HG02981 (cell line): ENCODE data around the gene MAMSTR.
A peak's percentile ranks its signal among the peaks of the same experiment; 100 is the strongest.
"Not testable (repeated sequence)": the region's sequence is repeated elsewhere in the genome, so short reads cannot be mapped to it uniquely, and the experiment has no call there.

ENCODE experiments used
- ATAC-seq: cut with Tn5 transposase; IDR thresholded peaks from one replicate; pipeline ENCODE4 v1.9.1; 2021; ENCODE audit warnings: mild to moderate bottlenecking, moderate library complexity; ENCODE audit not compliant: unreplicated experiment

Gene MAMSTR

DNA sequence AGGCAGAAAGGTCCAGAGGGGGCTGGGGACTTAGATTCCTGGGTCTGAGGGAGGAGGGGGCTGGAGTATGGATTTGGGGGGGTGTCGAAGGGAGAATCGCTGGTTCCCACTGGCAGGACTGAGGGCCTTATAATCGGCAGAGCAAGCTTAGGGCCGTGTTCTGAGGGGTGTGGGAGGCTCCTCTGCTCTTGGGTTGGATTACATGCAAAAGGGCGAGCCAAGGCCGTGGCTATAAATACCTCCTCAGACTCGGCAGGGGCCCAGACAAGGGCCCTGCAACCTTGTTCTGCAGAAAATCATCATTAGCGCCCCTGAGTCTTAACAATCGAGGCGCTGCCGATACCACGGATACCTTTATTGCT is 707 bp upstream of the MAMSTR start:
- ATAC-seq: no peak

- ATAC-seq: no peak
Measured at GRCh38 chr19:48718711-48719231, 754 bp downstream of the MAMSTR start.

DNA sequence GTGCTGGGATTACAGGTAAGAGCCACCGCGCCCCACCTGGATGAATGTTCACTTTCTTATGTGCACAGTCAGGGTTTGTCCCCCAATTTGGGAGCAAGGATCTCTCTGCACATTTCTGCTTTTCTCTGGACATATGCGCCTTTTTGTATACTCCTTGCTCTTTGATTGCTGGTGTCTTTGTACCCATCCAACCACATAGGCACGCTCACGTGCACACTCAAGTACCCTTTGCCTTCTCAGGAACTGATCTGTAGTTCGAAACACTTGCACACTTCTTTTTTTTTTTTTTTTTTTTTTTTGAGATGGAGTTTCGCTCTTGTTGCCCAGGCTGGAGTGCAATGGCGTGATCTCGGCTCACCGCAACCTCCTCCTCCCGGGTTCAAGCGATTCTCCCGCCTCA is 1.4 kb downstream of the MAMSTR start:
- ATAC-seq: not testable (repeated sequence)

GRCh38 chr19:48716562-48717291 is 2.8 kb downstream of the MAMSTR start:
- no peak for ATAC-seq

DNA sequence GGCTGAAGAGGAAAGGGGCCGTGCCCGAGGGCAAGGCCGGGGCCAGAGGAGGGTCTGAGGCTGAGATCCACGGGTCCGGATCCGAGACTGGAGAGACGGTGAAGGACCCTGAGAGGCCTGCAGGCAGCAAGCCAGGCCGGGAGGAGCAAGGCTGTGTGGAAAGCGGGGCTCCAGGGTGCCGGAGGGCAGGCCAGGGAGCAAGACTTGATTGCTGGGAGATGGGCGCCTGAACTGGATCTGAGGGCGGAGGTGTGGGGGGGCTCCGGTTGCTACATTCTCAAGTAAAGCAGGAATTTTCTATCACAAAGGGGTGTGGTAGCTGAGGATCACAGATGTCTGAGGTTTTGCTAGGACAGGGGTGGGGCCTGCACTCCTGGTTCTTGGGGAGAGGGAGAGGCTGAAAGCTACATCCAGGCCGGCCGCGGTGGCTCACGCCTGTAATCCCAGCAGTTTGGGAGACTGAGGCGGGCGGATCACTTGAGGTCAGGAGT is 3.8 kb downstream of the MAMSTR start:
- ATAC-seq: no peak

- no peak for ATAC-seq
Measured at GRCh38 chr19:48714759-48715675, 4.5 kb downstream of the MAMSTR start.

DNA sequence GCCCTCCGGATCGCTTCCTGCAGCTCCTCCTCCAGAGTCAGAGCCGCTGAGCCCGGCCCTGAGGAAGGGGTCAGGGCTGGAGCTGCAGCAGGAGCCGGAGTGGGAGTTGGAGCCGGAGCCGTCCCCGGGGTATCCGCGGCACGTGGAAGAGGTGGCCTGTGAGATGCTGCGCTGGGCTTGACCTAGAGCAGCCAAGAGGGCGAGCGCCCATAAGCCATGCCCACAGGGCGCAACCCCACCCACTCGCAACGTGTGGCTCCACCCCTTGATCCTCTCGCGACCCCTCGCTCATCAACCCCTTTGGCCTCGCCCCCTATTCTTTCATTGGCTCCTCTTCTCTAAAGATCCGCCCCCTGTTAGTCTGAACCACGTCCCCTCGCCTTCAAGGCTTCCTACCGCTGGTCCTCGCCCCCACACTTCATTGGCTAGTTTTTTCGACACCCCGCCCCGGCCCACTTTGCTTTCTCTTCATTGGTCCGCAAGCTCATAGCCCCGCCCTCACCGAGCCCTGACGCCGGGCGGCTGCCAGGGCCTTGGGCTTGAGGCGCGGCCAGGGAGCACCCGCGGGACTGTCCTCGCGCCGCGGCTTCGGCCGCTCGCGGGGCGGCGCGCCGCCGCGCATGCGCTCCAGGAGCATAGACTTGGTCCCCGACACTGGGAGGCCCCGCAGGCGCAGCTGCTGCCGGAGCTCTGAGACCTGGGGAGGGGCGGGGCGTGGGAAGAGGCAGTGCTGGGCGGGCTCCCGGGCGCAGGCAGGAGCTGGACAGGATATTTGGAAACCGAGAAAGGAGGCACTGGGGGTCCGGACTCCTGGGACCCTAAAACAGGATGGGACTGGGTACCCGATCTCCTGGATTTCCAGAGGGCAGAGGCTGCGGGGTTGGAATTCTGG is 5.4 kb downstream of the MAMSTR start:
- ATAC-seq: peak; percentile 89

GRCh38 chr19:48713041-48713863 is 6.3 kb downstream of the MAMSTR start:
- no peak for ATAC-seq

DNA sequence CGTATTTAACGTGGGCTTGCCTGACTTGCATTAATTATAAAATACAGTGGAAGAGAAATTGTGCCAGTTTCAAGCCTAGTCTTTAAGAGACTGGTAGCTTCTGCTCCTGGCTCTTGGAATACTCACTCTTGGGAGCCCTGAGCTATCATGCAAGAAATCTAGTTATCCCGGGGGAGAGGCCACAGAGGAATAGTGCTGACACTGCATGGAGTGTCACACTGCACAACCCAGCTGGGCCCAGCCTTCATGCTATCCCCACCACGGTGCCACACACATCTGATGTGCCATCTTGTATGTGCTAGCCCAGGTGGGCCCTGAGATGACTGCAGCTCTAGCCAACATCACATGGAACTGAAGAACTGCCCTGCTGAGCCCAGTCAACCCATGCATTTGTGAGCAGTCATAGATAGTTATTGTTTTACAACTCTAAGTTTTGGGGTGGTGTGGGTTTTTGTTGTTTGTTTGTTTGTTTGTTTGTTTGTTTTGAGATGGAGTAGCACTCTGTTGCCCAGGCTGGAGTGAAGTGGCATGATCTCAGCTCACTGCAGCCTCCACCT is 8.3 kb downstream of the MAMSTR start:
- ATAC-seq: no peak

- no peak for ATAC-seq
Measured at GRCh38 chr19:48708471-48708870, 11.1 kb downstream of the MAMSTR start.

DNA sequence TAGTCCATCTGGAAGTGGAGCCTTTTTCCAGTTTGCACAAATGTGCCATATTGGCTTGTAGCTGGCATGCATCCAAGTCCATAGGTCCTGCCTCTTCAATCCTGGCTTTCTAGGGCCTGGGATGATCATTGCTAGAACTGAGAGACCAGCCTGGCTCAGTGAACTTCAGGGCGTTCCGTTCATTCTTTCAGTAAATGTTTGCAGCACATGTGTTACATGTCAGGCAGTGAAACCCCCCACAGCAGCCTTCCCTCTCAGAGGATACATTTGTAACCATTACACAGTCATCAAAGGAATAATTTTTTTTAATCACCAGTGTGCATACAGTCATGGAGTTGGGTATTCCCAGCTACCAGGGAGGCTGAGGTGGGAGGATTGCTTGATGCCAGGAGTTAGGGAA is 14.1 kb downstream of the MAMSTR start:
- no peak for ATAC-seq

- no peak for ATAC-seq
Measured at GRCh38 chr19:48703316-48703715, 16.2 kb downstream of the MAMSTR start.

- no peak for ATAC-seq
Measured at GRCh38 chr19:48702701-48703100, 16.8 kb downstream of the MAMSTR start.

GRCh38 chr19:48698046-48698445 is 21.5 kb downstream of the MAMSTR start:
- no peak for ATAC-seq

DNA sequence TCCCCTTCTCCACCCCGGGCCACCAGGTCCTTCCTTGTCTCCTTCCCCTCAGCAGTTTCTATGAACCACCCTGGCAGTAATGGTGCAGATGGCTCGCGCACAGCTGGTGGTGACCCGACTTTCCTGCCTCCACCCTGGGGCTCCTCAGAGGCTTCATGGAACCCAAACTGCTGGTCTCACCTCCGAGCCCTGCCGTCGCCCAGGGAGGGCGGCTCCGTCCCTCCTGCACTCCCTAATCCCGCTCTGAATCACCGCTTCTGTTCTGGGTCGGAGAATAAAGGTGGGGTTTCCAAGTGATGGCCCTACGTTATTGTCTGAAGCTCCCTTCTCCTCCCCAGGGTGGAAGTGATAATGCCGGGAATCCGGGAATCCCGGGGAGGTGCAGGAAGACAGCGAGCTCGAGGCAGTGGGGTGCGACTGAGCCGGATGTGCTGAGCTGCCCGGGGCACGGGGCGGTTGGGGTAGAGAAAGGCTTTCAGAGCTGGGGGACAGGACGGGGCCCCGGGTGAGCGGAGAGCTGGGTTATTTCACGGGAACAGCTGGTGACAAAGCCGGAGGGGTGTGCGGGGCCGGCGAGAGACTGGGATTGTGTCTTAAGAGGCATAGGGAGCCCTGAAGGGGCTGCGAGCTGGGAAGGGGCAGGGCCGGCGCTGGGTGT is 23.0 kb downstream of the MAMSTR start:
- ATAC-seq: no peak

DNA sequence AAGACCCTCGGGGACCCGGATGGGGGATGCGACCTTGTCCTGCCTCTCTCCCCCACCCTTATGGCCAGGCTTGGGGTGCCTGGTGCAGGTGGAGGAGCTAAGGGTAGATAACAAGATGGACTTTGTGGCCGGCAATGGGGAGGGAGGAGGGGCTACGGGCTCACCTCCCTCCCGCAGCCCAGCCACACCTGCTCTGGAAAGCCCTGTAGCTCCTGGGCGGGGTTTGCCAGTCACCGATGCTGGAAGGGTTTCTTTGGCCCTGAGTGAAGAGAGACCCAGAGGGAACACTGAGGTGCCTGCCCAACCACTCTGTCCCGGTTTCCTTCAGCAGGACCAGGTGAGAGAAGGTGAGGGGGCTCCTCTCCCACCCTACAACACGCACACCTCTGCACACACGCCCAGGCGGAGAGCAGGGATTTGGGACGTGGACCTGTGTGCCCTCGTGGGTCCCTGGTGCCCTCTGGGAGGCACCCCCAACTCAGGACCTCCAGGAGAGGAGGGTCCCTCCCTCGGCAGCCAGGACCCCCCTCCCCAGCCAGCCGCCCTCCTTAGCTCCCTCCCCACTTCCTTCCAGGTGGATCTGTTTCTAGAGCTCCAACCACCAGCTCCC is 23.7 kb downstream of the MAMSTR start, which contains the start of gene FUT2:
Gene FUT2, plus strand, starts transcription at position 229 of the 610 bp plus-strand sequence. CDS start 6,986 bp downstream, outside the sequence.
- ATAC-seq: no peak

GRCh38 chr19:48693629-48694028 is 25.9 kb downstream of the MAMSTR start:
- not testable (repeated sequence) for ATAC-seq

- no peak for ATAC-seq
Measured at GRCh38 chr19:48689449-48689848, 30.1 kb downstream of the MAMSTR start.
